Effector CD4-positive, alpha-beta T cell (primary cell): ENCODE results near the gene TNIP1.

ENCODE experiments used
- DNase-seq: peaks from one replicate; pipeline ENCODE4 v3.0.0-alpha.2; 2020

The TNIP1 gene

DNA sequence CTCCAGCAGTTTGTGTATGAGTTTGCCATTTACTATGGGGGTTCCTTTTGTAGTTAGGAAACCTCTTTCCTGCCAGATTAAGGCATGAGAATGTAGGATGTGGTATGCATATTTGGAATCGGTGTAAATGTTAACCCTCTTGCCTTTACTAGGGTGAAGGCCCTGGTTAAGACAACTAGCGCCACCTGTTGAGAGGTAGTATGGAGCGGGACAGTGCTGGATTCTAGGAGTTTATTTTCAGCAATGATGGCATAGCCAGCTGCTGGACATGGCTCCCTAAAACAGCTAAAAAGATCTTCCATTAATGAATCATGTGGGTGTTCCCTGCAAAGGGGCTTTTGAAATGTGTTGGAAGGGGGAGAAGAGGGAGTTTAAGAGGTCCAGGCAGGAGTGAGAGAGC, 91.1 kb downstream of the TNIP1 start:
- no peak for DNase-seq

DNA sequence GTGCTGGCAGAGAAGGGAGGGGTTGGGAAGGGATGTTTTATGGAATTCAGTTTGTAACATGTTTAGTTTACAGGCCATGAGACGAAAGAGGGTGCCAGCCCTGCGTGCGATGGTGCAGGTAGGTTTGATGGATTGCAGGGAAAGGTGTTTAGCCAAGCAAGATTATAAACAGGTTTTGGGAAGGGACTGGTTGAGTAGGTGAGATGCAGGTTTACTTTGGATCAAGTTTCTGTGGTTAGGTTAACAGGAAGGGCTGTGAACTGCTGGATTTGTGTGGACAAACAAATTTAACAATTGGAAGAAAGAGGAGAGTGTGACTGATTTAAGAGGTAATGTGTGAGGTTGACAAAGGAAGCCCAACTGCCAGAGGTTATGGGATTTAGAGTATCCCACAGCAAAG, 93.1 kb downstream of the TNIP1 start:
- no peak for DNase-seq
